IMR-90 (cell line): Measurements from ENCODE around the gene ITSN1. TPM values are rescaled to one million over a fixed set of nuclear protein-coding genes. Genes with fewer than 3 reads are reported as not detected.

Source experiments
- ATAC-seq: fragments of 200-7000 bp; cut with Tn5 transposase; 2 replicates; pipeline ENCODE4 v1.9.1; 2020; ENCODE audit warnings: low read depth, mild to moderate bottlenecking, moderate library complexity
- BruUV-seq: library from RNA; stranded (reverse); fragments of 400-500 nt; replicated peaks from 2 replicates; lab custom pipeline; 2021; lab: Mats Ljungman, UMichigan
- CTCF ChIA-PET: fragments of 300-600 bp; formaldehyde crosslinking; extraction: SDS; loops from one replicate; lab custom pipeline; 2021; ENCODE audit warnings: antibody characterized with exemption; lab: Yijun Ruan, JAX
- POLR2A ChIA-PET: fragments of 300-600 bp; sonication (Branson Sonifier 250); formaldehyde crosslinking; loops from one replicate; lab custom pipeline; 2022; ENCODE audit warnings: antibody characterized with exemption; ENCODE audit not compliant: unreplicated experiment; lab: Charles Lee
- DNase-seq: peaks from one replicate; pipeline ENCODE4 v3.0.0; 2013
- H2AFZ ChIP-seq: replicated peaks from 2 replicates; pipeline ENCODE3; 2013; ENCODE audit warnings: low read length, mild to moderate bottlenecking; ENCODE audit not compliant: poor library complexity
- H2AK5ac ChIP-seq: 2 replicates; pipeline ENCODE4 v1.6.1; 2013; ENCODE audit warnings: low read depth, low read length, inconsistent platforms
- H2AK9ac ChIP-seq: replicated peaks from 2 replicates; pipeline ENCODE3; 2013; ENCODE audit warnings: mild to moderate bottlenecking, low read depth, low read length, moderate library complexity; ENCODE audit not compliant: poor library complexity
- H2BK120ac ChIP-seq: 2 replicates; pipeline ENCODE4 v1.6.1; 2013; ENCODE audit warnings: low read depth, low read length, inconsistent platforms
- H2BK15ac ChIP-seq: 3 replicates; pipeline ENCODE4 v1.6.1; 2013; ENCODE audit warnings: low read depth, low read length, inconsistent platforms
- H2BK20ac ChIP-seq: 2 replicates; pipeline ENCODE4 v1.6.1; 2013; ENCODE audit warnings: low read depth, mild to moderate bottlenecking, inconsistent platforms, low read length, moderate library complexity
- H2BK5ac ChIP-seq: 2 replicates; pipeline ENCODE4 v1.6.1; 2013; ENCODE audit warnings: mild to moderate bottlenecking, low read depth, low read length, inconsistent platforms; ENCODE audit not compliant: poor library complexity, severe bottlenecking
- H3K14ac ChIP-seq: replicated peaks from 2 replicates; pipeline ENCODE4 v1.6.1; 2013; ENCODE audit warnings: low read depth, low read length, inconsistent platforms
- H3K18ac ChIP-seq: 2 replicates; pipeline ENCODE4 v1.6.1; 2013; ENCODE audit warnings: low read depth, low read length, control low read depth
- H3K23ac ChIP-seq: 2 replicates; pipeline ENCODE4 v1.6.1; 2013; ENCODE audit warnings: low read depth, low read length, inconsistent platforms
- H3K27ac ChIP-seq: 2 replicates; pipeline ENCODE4 v1.5.1; 2013; ENCODE audit warnings: mild to moderate bottlenecking, control low read depth, low read length; ENCODE audit not compliant: insufficient read depth
- H3K27me3 ChIP-seq: 2 replicates; pipeline ENCODE4 v1.6.1; 2013; ENCODE audit warnings: low read length; ENCODE audit not compliant: control insufficient read depth, insufficient read depth
- H3K36me3 ChIP-seq: 2 replicates; pipeline ENCODE4 v1.6.1; 2013; ENCODE audit warnings: low read length, mixed read lengths; ENCODE audit not compliant: control insufficient read depth, insufficient read depth
- H3K4ac ChIP-seq: 2 replicates; pipeline ENCODE4 v1.6.1; 2013; ENCODE audit warnings: low read depth, low read length, inconsistent platforms
- H3K4me1 ChIP-seq: 2 replicates; pipeline ENCODE4 v1.6.1; 2013; ENCODE audit warnings: low read length, mixed read lengths; ENCODE audit not compliant: control insufficient read depth, insufficient read depth
- H3K4me2 ChIP-seq: 2 replicates; pipeline ENCODE4 v1.6.1; 2013; ENCODE audit warnings: low read depth, mild to moderate bottlenecking, control low read depth, low read length, moderate library complexity
- H3K4me3 ChIP-seq: 2 replicates; pipeline ENCODE4 v1.5.1; 2013; ENCODE audit warnings: low read depth, mild to moderate bottlenecking, control low read depth, low read length, moderate library complexity; ENCODE audit not compliant: insufficient read depth
- H3K56ac ChIP-seq: 2 replicates; pipeline ENCODE4 v1.6.1; 2013; ENCODE audit warnings: low read length, inconsistent platforms; ENCODE audit not compliant: insufficient read depth; ENCODE audit errors: extremely low read depth
- H3K79me1 ChIP-seq, 2 experiments: 2 replicates each; pipeline ENCODE4 v1.6.1; 2013; ENCODE audit warnings: low read length in 2 of 2, inconsistent platforms in 1 of 2, low read depth in 1 of 2
- H3K9ac ChIP-seq: 2 replicates; pipeline ENCODE4 v1.6.1; 2013; ENCODE audit warnings: low read depth, low read length, control low read depth
- H3K9me1 ChIP-seq: 2 replicates; pipeline ENCODE4 v1.6.1; 2013; ENCODE audit warnings: low read length, inconsistent platforms; ENCODE audit not compliant: insufficient read depth
- H3K9me3 ChIP-seq: 2 replicates; pipeline ENCODE4 v1.6.1; 2013; ENCODE audit warnings: low read length; ENCODE audit not compliant: control insufficient read depth, insufficient read depth
- H4K20me1 ChIP-seq: 2 replicates; pipeline ENCODE4 v1.6.1; 2013; ENCODE audit warnings: low read length, inconsistent platforms; ENCODE audit not compliant: insufficient read depth
- H4K5ac ChIP-seq: 2 replicates; pipeline ENCODE4 v1.6.1; 2013; ENCODE audit warnings: mild to moderate bottlenecking, low read depth, low read length, control low read depth
- H4K8ac ChIP-seq, 2 experiments: 2 replicates each; pipeline ENCODE4 v1.6.1; 2013; ENCODE audit warnings: low read depth in 2 of 2, low read length in 2 of 2, control low read depth in 1 of 2, inconsistent platforms in 1 of 2
- H4K91ac ChIP-seq: 2 replicates; pipeline ENCODE4 v1.6.1; 2013; ENCODE audit warnings: low read depth, low read length, inconsistent platforms; ENCODE audit not compliant: insufficient read depth
- BHLHE40 ChIP-seq: fragments of 150-350 bp; IDR thresholded peaks from 2 replicates; pipeline ENCODE4 v1.6.1; 2016; ENCODE audit warnings: mild to moderate bottlenecking, low read depth, low read length
- CHD1 ChIP-seq: IDR thresholded peaks from 2 replicates; pipeline ENCODE4 v1.6.1; 2012; ENCODE audit warnings: low read depth, low read length, improper control_type of control experiment
- CTCF ChIP-seq: conservative IDR thresholded peaks from 2 replicates; pipeline ENCODE4 v1.5.1; 2012; ENCODE audit warnings: mild to moderate bottlenecking, low read depth, low read length, improper control_type of control experiment
- FOS ChIP-seq: fragments of 150-350 bp; IDR thresholded peaks from 2 replicates; pipeline ENCODE4 v1.6.1; 2016; ENCODE audit warnings: low read depth, low read length
- MAFK ChIP-seq: IDR thresholded peaks from 2 replicates; pipeline ENCODE4 v1.6.1; 2012; ENCODE audit warnings: low read depth, low read length, improper control_type of control experiment
- MAZ ChIP-seq: IDR thresholded peaks from 2 replicates; pipeline ENCODE4 v1.6.1; 2012; ENCODE audit warnings: low read depth, mild to moderate bottlenecking, low read length, improper control_type of control experiment, moderate library complexity, borderline replicate concordance
- MXI1 ChIP-seq: IDR thresholded peaks from 2 replicates; pipeline ENCODE4 v1.6.1; 2012; ENCODE audit warnings: low read depth, mild to moderate bottlenecking, low read length, moderate library complexity, borderline replicate concordance
- POLR2A ChIP-seq: IDR thresholded peaks from 2 replicates; pipeline ENCODE4 v1.6.1; 2012; ENCODE audit warnings: mild to moderate bottlenecking, low read depth, low read length
- RAD21 ChIP-seq: IDR thresholded peaks from 2 replicates; pipeline ENCODE4 v1.6.1; 2012; ENCODE audit warnings: low read length, improper control_type of control experiment
- RCOR1 ChIP-seq: IDR thresholded peaks from 2 replicates; pipeline ENCODE4 v1.6.1; 2012; ENCODE audit warnings: mild to moderate bottlenecking, low read length, improper control_type of control experiment; ENCODE audit not compliant: insufficient replicate concordance
- RFX5 ChIP-seq: IDR thresholded peaks from 2 replicates; pipeline ENCODE4 v1.8.0; 2012; ENCODE audit warnings: low read depth, mild to moderate bottlenecking, low read length, moderate library complexity
- SMC3 ChIP-seq: fragments of 150-350 bp; IDR thresholded peaks from 2 replicates; pipeline ENCODE4 v1.6.1; 2016; ENCODE audit warnings: low read depth, mild to moderate bottlenecking, antibody characterized with exemption, low read length, moderate library complexity
- WGBS, 2 experiments: methylation state at CpG; one replicate each; pipeline versions ENCODE4 v1.1.5 to v1.1.7; 2013; ENCODE audit warnings: missing lambda C conversion rate in 2 of 2; ENCODE audit not compliant: insufficient read length in 1 of 2; ENCODE audit errors: extremely low coverage in 2 of 2; 5-methylcytosine and 5-hydroxymethylcytosine counted together
- dilution Hi-C: fragments of 300-500 bp; cut with HindIII; formaldehyde crosslinking; loops from one replicate; pipeline ENCODE4 v1.14.3; 2018; ENCODE audit warnings: low sequenced_read_pairs; ENCODE audit not compliant: unreplicated experiment
- in situ Hi-C: fragments of 300-500 bp; cut with MboI; formaldehyde crosslinking; loops from 3 replicates; pipeline ENCODE4 v1.14.3; 2019; ENCODE audit warnings: low sequenced_read_pairs, inconsistent platforms, mixed read lengths
- intact Hi-C: fragments of 100-400 bp; cut with micrococcal nuclease; formaldehyde crosslinking; loops from 2 replicates; pipeline ENCODE4 v1.10.0; 2022
- polyA plus RNA-seq, 3 experiments: library from polyadenylated mRNA; depleted of rRNA; stranded (reverse); fragments of >200 nt; gene quantifications; 2 replicates each; pipeline ENCODE4 v1.2.3, GENCODE V29; 2012; ENCODE audit warnings: low replicate concordance in 1 of 3
- total RNA-seq: library from RNA; depleted of rRNA; stranded (reverse); fragments of >200 nt; gene quantifications from 2 replicates; pipeline ENCODE4 v1.2.3, GENCODE V29; 2012

The ITSN1 gene
- total and polyA plus RNA-seq, 2 of the 4 experiments (the other 2 are of a cell fraction): 45.4 to 62.0 TPM

DNA sequence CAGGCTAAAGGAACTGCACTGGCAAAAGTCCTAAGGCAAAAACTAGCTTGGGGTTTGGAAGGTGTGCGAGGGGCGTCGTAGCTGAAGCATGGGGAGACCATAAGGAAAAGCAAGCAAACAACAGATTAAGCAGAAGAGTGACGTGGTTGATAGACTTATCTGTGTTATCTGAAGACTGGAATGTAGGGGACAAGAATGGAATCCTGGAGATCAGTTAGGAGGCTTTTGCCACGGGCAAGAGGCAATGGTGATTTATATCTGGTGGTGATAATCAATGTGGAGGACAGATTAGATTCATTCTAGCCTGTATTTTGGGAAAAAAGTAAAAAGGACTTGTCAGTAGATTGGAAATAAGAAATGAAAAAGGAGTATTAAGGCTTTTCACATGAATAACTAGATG, 97.4 kb downstream of the ITSN1 start:
- H4K91ac ChIP-seq: no peak overlapping the region
- no peak overlapping the region for H2BK120ac ChIP-seq
- H2BK5ac ChIP-seq: no peak overlapping the region
- H3K18ac ChIP-seq: no peak overlapping the region
- H2AFZ ChIP-seq: no peak overlapping the region
- peaks cover 7% of the 10 kb centered on the region; the same call in 1 of the 2 replicates for H3K9me1 ChIP-seq
- no peak overlapping the region for H4K5ac ChIP-seq
- no peak overlapping the region for H2BK20ac ChIP-seq
- no peak overlapping the region for H3K4me3 ChIP-seq
- TF ChIP-seq CTCF: no peak
- no peak for TF ChIP-seq SMC3
- TF ChIP-seq RFX5: no peak
- no peak for TF ChIP-seq MXI1
- no peak for TF ChIP-seq RAD21
- TF ChIP-seq BHLHE40: no peak
- TF ChIP-seq RCOR1: no peak
- TF ChIP-seq MAZ: no peak
- TF ChIP-seq POLR2A: no peak
- no peak for TF ChIP-seq MAFK
- TF ChIP-seq FOS: no peak
- TF ChIP-seq CHD1: no peak
- in situ Hi-C loops (no loop called here), intact Hi-C loops (no loop called here), dilution Hi-C loops (no loop called here)
- no peak for ATAC-seq
- H2AK9ac ChIP-seq: no peak overlapping the region
- peaks cover 12% of the 10 kb centered on the region for H3K36me3 ChIP-seq
- no peak overlapping the region for H3K4ac ChIP-seq
- H3K23ac ChIP-seq: no peak overlapping the region
- H4K8ac ChIP-seq: no peak overlapping the region
- POLR2A ChIA-PET: no interaction called here
- H3K79me1 ChIP-seq: peaks cover 14 to 15% of the 10 kb centered on the region in 2 experiments
- no peak overlapping the region for H2AK5ac ChIP-seq
- no peaks in the 10 kb centered on the region for H3K9me3 ChIP-seq
- no TSS peak for BruUV-seq
- no peak for DNase-seq
- no peaks in the 10 kb centered on the region for H4K20me1 ChIP-seq
- no peak overlapping the region for H3K4me2 ChIP-seq
- no peak overlapping the region for H3K14ac ChIP-seq
- H3K56ac ChIP-seq: no peak overlapping the region
- 97% methylated on average over 4 of the region's 5 CpGs; no CpG with 5 or more reads in 1 of the 2 experiments for WGBS, 2 experiments
- H2BK15ac ChIP-seq: no peak overlapping the region
- CTCF ChIA-PET: no interaction called here
- H3K27me3 ChIP-seq: no peaks in the 10 kb centered on the region
- no peak overlapping the region for H3K27ac ChIP-seq
- H3K4me1 ChIP-seq: peaks cover 2% of the 10 kb centered on the region; the same call in 1 of the 2 replicates
- no peak overlapping the region for H3K9ac ChIP-seq
